HEK293T (cell line): Measurements from ENCODE around the gene IGSF23.

Experiments
- ARNT ChIP-seq: fragments of 450-650 bp; IDR thresholded peaks from 2 replicates; pipeline ENCODE4 v1.6.1; 2017; ENCODE audit warnings: mild to moderate bottlenecking
- BHLHE40 ChIP-seq: fragments of 450-650 bp; IDR thresholded peaks from 2 replicates; pipeline ENCODE4 v1.6.1; 2016; ENCODE audit warnings: mild to moderate bottlenecking, moderate library complexity, borderline replicate concordance
- ELF4 ChIP-seq: fragments of 450-650 bp; IDR thresholded peaks from 2 replicates; pipeline ENCODE4 v1.6.1; 2017; ENCODE audit warnings: antibody characterized with exemption
- FOXA1 ChIP-seq: fragments of 450-650 bp; IDR thresholded peaks from 2 replicates; pipeline ENCODE4 v1.6.1; 2016; ENCODE audit warnings: mild to moderate bottlenecking
- FOXK2 ChIP-seq: fragments of 450-650 bp; IDR thresholded peaks from 2 replicates; pipeline ENCODE4 v1.6.1; 2016; ENCODE audit warnings: mild to moderate bottlenecking
- FOXM1 ChIP-seq: fragments of 450-650 bp; IDR thresholded peaks from 2 replicates; pipeline ENCODE4 v1.6.1; 2017; ENCODE audit warnings: mild to moderate bottlenecking, borderline replicate concordance
- HDGF ChIP-seq: fragments of 450-650 bp; IDR thresholded peaks from 2 replicates; pipeline ENCODE4 v1.6.1; 2017; ENCODE audit warnings: antibody characterized with exemption, borderline replicate concordance
- L3MBTL2 ChIP-seq: fragments of 450-650 bp; conservative IDR thresholded peaks from 2 replicates; pipeline ENCODE4 v1.6.1; 2016; ENCODE audit warnings: mild to moderate bottlenecking
- SP1 ChIP-seq: fragments of 450-650 bp; IDR thresholded peaks from 2 replicates; pipeline ENCODE4 v1.6.1; 2017
- SUZ12 ChIP-seq: fragments of 450-650 bp; IDR thresholded peaks from 2 replicates; pipeline ENCODE4 v1.6.1; 2016; ENCODE audit warnings: mild to moderate bottlenecking
- TARDBP ChIP-seq: fragments of 450-650 bp; IDR thresholded peaks from 2 replicates; pipeline ENCODE4 v1.6.1; 2016
- TF ChIP-seq, protein P1 (sequence below): fragments of 450-650 bp; IDR thresholded peaks from 2 replicates; pipeline ENCODE4 v1.6.1; 2016

DNA sequence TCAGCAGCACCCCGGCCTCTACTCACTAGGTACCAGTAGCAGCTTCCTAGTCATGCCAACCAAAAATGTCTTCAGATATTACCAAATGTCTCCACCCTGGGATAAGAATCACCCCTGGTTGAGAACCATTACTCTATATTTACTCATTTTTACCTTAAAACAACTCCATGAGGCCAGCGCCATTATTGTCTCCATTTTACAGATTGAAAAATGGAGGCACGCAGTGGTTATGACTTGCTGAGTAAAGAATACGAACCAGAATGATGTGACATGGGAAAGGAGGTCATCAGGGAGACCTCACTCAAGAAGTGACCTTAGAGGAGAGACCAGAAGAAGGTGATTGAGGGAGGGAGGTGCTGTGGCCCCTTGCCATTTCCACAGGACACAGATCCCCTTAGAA, 60.1 kb downstream of the IGSF23 start:
- TF ChIP-seq FOXM1 (no peak), TARDBP (no peak), BHLHE40 (no peak), FOXA1 (no peak), SP1 (no peak), SUZ12 (no peak), HDGF (no peak), L3MBTL2 (no peak), FOXK2 (no peak), ELF4 (no peak), ARNT (no peak)
- TF ChIP-seq, protein P1, sequence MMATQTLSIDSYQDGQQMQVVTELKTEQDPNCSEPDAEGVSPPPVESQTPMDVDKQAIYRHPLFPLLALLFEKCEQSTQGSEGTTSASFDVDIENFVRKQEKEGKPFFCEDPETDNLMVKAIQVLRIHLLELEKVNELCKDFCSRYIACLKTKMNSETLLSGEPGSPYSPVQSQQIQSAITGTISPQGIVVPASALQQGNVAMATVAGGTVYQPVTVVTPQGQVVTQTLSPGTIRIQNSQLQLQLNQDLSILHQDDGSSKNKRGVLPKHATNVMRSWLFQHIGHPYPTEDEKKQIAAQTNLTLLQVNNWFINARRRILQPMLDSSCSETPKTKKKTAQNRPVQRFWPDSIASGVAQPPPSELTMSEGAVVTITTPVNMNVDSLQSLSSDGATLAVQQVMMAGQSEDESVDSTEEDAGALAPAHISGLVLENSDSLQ: no peak
